Activated naive CD8-positive, alpha-beta T cell treated with anti-CD3 and anti-CD28 coated beads, Interleukin-2, amount 50 U/mL, for 16 hours (primary cell): ENCODE results near the gene LMOD3.

ENCODE experiments used
- DNase-seq: peaks from one replicate; pipeline ENCODE4 v3.0.0-alpha.2; 2020; ENCODE audit warnings: low read depth, low spot score

The LMOD3 gene

DNA sequence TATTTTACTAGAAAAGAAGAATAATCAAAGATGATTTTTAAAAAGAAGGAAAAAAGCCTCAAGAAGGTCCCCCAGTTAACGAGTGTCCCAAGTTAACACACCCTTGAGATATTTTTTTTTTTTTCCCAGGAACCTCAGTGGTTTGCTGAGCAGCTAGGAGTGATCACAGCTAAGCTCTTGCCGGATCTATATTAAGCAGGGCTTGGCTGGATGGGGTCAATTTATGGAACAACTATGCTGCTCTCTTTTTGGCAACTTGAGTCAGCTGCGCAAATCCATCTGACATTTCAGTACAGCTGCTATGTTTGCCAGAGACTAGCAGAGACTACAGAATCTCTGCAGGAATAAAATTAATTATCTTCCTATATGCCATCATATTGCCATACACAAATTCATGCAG lies at the start of gene LMOD3:
TSS of gene LMOD3 (minus strand) at position 193 of the 400 bp plus-strand sequence. CDS start 209 bp downstream, outside the sequence.
- DNase-seq: no peak

DNA sequence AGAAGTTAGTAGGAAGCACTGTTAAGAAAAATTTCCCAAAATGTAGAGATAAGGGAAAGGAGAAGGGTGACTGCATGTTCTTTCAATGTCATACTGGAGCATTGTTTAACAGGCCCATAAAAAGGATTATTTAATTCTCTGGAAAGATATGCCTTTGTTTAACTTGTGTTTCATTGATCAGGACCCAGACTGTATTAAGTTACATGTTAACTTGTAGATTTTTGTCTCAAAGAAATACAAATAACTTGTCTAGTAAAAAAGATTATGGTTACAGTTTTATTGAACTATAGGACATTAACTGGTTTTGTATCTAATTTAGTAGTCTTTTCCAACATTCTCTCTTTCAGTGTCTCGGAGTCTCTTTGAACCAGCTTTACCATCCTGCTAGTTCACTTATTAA lies 49.7 kb upstream of the LMOD3 start:
- no peak for DNase-seq

DNA sequence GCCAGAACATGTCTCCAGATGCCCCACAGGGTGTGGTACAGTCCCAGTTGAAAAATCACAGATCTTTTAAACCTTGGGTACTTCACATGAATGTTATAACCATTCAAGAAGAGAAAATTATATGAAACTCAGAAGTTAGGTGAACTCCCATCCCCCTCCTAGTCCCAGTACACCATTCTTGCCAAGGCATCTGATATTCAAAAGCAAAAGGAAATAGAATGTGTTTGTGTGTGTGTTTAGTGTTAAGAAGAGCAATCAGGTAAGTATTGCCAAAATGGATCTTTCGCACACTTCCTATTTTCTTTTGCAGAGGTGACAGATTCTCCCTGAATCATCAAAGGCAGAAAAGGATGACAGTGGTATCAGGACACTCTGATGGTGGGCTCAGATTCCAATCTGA lies 44.1 kb upstream of the LMOD3 start:
- no peak for DNase-seq

DNA sequence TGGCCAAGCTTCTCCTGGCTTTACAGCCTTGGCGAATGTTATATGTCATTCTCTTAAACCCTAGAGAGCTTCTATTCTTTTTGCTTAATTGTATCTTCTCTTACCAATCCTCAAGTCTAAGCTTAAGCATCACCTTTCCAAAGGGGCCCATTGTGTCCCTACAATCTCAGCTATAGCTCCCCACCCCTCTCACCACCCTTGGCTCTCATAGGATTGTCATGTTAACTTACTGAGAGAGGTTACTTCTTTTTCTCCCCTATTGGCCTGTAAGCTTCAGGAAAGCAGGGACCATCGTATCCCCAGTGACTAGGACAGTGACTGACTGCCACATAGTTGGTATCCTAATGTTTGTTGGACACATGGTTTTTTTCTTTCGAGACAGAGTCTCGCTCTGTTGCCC lies 43.3 kb upstream of the LMOD3 start:
- no peak for DNase-seq

DNA sequence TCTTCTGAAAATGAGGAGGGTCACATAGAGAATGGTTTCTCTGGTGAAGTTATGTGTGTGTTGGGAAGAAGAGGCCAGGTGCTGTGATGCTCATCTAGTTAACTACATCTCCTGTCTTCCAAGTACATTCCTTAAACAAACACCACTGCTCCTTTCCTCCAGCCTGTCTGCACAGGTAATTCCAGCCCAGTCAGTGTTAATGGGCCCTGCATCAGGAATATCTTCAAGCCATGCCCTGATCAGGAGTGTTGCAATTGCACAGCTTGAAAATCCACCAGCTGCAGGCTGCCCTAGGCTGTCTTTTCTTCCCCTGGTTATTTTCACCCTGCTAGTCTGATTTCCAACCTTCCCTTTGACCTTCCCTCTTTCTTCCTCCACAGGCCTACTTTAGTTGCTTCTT lies 41.9 kb upstream of the LMOD3 start:
- no peak for DNase-seq

DNA sequence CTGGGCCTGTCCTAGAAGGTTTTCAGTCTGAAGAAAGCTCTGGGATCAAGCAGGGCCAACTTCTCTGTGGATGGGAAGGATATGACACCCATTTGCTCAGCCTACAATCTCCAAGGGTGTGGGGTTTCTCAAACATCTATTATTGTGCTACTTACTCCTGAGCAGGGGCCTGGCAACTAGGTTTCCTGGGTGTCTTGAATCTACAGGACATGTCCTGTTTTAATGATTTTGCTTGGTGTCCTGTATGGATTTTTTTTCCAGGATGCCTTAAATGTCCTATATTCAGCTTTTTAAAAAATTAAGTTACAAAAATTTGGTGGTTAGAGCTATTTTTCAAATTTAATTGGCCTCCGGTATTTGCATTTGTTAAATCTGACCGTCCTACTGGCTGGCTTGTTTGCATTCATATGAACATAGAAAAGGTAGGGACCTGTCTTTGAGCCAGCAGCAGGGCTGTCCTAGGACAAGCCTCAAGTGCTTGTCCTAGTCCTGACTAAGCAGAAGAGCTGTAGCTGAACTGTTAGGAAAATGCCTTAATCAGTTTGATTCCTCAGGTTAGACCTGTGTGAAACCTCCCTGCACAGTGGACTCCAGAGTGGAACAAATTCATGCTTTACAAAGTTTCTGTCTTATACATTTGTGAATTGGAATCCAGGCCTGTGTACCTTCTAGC lies 40.0 kb upstream of the LMOD3 start:
- DNase-seq: no peak

- DNase-seq: peak; percentile 1
Observed at GRCh38 chr3:69161587-69162307, 39.4 kb upstream of the LMOD3 start.

GRCh38 chr3:69160525-69160924 lies 38.1 kb upstream of the LMOD3 start:
- DNase-seq: no peak

GRCh38 chr3:69160107-69160506 lies 37.7 kb upstream of the LMOD3 start:
- DNase-seq: no peak

- DNase-seq: no peak
Observed at GRCh38 chr3:69149586-69149985, 27.2 kb upstream of the LMOD3 start.

- DNase-seq: no peak
Observed at GRCh38 chr3:69145688-69146087, 23.3 kb upstream of the LMOD3 start.

DNA sequence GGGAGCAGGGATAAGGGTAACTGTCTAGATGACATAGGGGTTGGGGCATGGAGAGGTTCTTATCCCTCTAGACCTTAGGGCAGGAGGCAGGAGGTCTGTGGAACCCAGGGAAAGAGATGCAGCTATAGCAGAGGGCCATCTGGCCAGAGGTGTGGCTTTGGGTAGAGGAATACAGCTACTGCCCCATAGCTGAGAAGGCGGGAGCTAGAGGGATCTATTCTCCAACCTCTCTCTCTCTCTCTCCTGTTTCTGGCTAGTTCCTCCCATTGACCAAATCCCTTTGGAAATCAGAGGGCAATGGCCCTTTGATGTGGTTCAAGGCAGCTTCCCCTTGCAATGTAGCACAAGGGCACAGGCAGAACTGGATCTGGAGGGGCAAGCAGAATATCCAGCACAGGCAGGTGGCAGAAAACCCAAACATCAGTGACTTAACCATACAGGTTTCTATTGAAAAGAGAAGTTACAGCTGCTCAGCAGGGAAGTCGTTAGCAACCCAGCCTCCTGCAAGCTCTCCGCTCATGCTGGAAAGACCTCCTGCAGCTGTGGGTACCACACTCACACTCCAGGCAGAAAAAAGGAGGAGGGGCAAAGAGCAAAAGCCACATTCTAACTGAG lies 22.3 kb upstream of the LMOD3 start:
- no peak for DNase-seq

DNA sequence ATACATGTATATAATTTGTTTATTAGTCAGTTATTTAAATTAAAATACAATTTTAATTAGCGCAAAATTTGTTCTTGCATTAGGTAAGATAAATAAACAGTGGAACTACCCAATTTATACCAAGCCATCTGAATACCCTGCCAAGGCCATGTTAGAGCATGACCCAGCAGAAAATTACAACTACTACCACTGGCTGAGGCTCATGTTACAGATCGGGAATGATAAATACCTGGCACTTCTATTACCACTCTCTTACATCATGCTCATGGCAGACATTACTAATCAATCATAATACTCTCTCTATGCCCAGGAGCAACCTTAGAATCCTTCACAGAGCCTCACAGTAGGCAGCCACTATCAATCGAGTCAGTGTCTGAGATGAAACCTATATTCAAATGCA lies 21.2 kb upstream of the LMOD3 start:
- DNase-seq: no peak

DNA sequence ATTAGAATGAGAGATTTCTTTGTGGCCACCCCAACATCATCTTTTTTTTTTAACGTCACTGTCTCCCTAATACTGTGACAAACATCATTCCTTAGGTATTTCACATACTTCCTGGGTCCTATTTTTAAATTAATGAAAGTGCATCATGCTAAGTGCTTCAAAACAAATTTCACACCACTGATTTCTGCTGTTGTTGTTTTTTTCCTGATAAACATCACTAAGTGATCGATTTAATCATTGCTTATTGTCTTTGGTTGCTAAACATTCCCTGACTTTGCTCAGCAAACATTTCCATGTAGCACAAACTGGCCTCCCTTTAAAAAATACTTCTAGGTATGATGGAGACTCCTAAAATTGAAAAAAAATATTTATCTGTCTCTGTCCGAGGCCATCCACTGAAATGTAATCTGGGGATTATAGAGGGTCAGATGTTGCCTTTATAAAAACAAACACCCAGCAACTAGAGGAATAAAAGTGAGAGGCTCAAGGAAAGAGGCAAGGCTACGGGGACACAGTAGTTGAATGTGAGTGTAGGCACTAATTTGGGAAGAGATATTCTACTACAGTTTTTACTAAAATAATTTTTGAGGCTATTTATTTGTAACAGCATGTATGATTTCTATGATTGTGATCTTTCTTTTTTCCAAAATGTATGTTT lies 20.5 kb upstream of the LMOD3 start:
- no peak for DNase-seq

GRCh38 chr3:69142090-69142489 lies 19.7 kb upstream of the LMOD3 start:
- DNase-seq: no peak

DNA sequence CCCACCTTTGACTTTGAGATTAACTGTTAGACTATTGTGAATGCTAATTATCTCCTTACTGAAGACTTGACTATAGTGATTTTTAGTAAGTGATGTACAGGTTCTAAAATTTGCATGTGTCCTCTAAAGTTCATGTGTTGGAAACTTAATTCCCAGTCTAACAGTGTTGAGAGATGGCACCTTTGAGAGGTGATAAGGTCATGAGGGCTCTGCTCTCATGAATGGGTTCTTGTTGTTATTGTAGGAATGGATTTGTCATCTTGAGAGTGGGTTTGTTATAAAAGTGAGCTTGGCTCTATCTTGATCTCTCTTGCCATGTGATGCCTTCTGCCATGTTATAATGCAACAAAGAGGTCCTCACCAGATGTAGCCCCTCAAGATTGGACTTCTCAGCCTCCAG lies 18.9 kb upstream of the LMOD3 start:
- DNase-seq: no peak

DNA sequence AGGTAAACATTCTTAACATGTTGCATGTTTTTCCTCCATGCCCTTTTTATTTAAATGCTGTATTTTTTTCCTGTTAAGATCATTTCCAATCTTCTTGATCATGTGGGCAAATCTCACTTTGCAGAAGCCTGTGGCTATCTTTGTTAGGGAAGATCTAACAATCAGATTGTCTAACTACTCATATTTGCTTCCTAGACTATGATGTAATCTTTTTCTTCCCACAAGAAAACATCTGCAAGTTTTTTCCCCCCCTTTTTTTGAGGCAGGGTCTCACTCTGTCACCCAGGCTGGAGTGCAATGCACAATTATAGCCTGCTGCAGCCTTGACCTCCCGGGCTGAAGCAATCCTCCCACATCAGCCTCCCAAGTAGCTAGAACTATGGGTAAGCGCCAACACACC lies 15.0 kb upstream of the LMOD3 start:
- DNase-seq: no peak

GRCh38 chr3:69137005-69137404 lies 14.6 kb upstream of the LMOD3 start:
- no peak for DNase-seq

- DNase-seq: no peak
Observed at GRCh38 chr3:69130689-69131088, 8.3 kb upstream of the LMOD3 start.

- DNase-seq: no peak
Observed at GRCh38 chr3:69129531-69129930, 7.1 kb upstream of the LMOD3 start.

GRCh38 chr3:69128509-69128908 lies 6.1 kb upstream of the LMOD3 start:
- DNase-seq: no peak

GRCh38 chr3:69126999-69127398 lies 4.6 kb upstream of the LMOD3 start:
- no peak for DNase-seq

DNA sequence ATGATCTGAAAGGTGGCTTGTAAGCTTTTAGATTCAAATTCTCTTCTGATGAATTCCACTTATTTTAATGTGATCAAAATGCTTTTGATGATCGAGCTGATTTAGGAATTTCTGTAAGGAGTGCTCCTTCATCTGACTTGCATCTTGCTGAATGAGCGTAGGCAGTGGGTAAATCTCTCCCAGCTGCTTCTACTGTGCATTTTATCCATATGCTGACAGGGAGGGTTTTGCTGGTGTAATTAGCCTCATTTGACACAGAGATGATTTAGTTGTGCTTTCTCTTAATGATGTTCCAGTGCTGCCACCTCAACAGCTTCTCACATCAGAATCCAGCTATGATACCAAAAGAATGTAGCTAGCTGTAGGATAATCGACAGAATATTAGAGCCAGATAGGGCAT lies 3.8 kb upstream of the LMOD3 start:
- no peak for DNase-seq
